Stomach (tissue), 9 donors: ENCODE data around the gene LAMC1. TPM values are rescaled to one million over a fixed set of nuclear protein-coding genes. Genes with fewer than 3 reads are reported as not detected.
A peak's percentile ranks its signal among the peaks of the same experiment; 100 is the strongest.

ENCODE experiments used
- DNase-seq, 2 donors: peaks; one replicate each; pipeline versions ENCODE4 v3.0.0 to v3.0.0-alpha.2; 2013 to 2019
- H3K27ac ChIP-seq, 5 donors: fragments of 200-600 bp in 4 of 5; sonication (generic) in 4 of 5; one replicate each; pipeline ENCODE4 v1.5.1; 2013 to 2019; ENCODE audit warnings: mild to moderate bottlenecking in 1 of 5, moderate library complexity in 1 of 5
- H3K27me3 ChIP-seq, 3 donors: fragments of 200-600 bp; sonication (generic); one replicate each; pipeline ENCODE4 v1.5.1; 2017 to 2019; ENCODE audit warnings: mixed run types in 1 of 3
- H3K36me3 ChIP-seq, 4 donors: fragments of 200-600 bp; sonication (generic); 1 replicate in 3 of 4; 2 replicates in 1 of 4; pipeline ENCODE4 v1.5.1; 2016 to 2019
- H3K4me1 ChIP-seq, 4 donors: fragments of 200-600 bp; sonication (generic); one replicate each; pipeline ENCODE4 v1.5.1; 2016 to 2019
- H3K4me3 ChIP-seq, 4 donors: fragments of 200-600 bp; sonication (generic) in 3 of 4; one replicate each; pipeline ENCODE4 v1.5.1; 2016 to 2019; ENCODE audit warnings: mild to moderate bottlenecking in 1 of 4
- H3K9me3 ChIP-seq, 4 donors: fragments of 200-600 bp; sonication (generic); one replicate each; pipeline ENCODE4 v1.5.1; 2016 to 2019
- CTCF ChIP-seq, 7 experiments: fragments of 450-650 bp in 4 of 7; fragments of 200-600 bp in 3 of 7; sonication (generic) in 3 of 7; IDR thresholded peaks; one replicate each; pipeline ENCODE4 v1.5.1; 2016 to 2019; ENCODE audit warnings: antibody characterized with exemption in 7 of 7, control low read depth in 2 of 7, mild to moderate bottlenecking in 1 of 7
- EP300 ChIP-seq: sonication (generic); formaldehyde crosslinking; IDR thresholded peaks from one replicate; pipeline ENCODE4 v1.6.1; 2017; ENCODE audit warnings: antibody characterized with exemption
- POLR2A ChIP-seq, 4 donors: fragments of 450-650 bp; IDR thresholded peaks; one replicate each; pipeline ENCODE4 v1.6.1; 2016; ENCODE audit warnings: antibody characterized with exemption in 4 of 4, control low read depth in 2 of 4, mild to moderate bottlenecking in 1 of 4, moderate library complexity in 1 of 4
- POLR2AphosphoS5 ChIP-seq, 3 donors: sonication (generic); formaldehyde crosslinking; IDR thresholded peaks; one replicate each; pipeline ENCODE4 v1.6.1; 2016; ENCODE audit warnings: antibody characterized with exemption in 3 of 3
- WGBS, 5 donors: extraction: QIAGEN DNeasy Blood & Tissue Kit in 3 of 5; methylation state at CpG; one replicate each; pipeline versions ENCODE4 v1.1.5 to v1.1.7; 2013 to 2018; 5-methylcytosine and 5-hydroxymethylcytosine counted together
- intact Hi-C: fragments of 100-400 bp; cut with DNase I; formaldehyde crosslinking; loops from one replicate; pipeline ENCODE4 v1.15.1; 2023; ENCODE audit warnings: low total_unique reads
- polyA plus RNA-seq, 3 donors: library from polyadenylated mRNA; stranded (reverse); fragments of 200-250 nt; gene quantifications; one replicate each; pipeline ENCODE4 v1.2.3, GENCODE V29; 2013
- total RNA-seq, 5 donors: library from RNA; depleted of rRNA; stranded (reverse); fragments of >200 nt; gene quantifications; one replicate each; pipeline versions ENCODE4 v1.1.0 to v1.2.3, GENCODE V29; 2014 to 2016
- donor health status: healthy with polysubstance abuse.
- donor health status: Bipolar disorder and iron deficiency.
- donor health status: healthy.

LAMC1 gene
- total and polyA plus RNA-seq, 8 donors = 11.7 to 355 (median 142) TPM

GRCh38 chr1:183021405-183022201 is 1.6 kb upstream of the LAMC1 start:
- WGBS, 5 donors = 63 to 73% (median 68%) methylated on average over 11 of the region's 11 CpGs
- peaks cover 13 to 61% (median 26%) of the 10 kb centered on the region in 4 donors for H3K4me1 ChIP-seq
- peak overlapping the region; percentile 69 to 87 (median 80) for H3K4me3 ChIP-seq
- TF ChIP-seq EP300 = no peak
- TF ChIP-seq POLR2AphosphoS5 (IDR thresholded peaks at IDR 0.05) = no peak
- TF ChIP-seq CTCF (IDR thresholded peaks at IDR 0.05) = no peak
- TF ChIP-seq POLR2A (IDR thresholded peaks at IDR 0.05) = no peak
- H3K9me3 ChIP-seq = no peaks in the 10 kb centered on the region
- peaks cover 0 to 8% (median 0%) of the 10 kb centered on the region in 3 donors for H3K27me3 ChIP-seq
- intact Hi-C loops = loop anchor here (5.0 kb wide), 1 partner anchor 59 kb away; no protein-coding TSS in a partner anchor
- H3K27ac ChIP-seq = peak overlapping the region in 4 of 5 donors; percentile 99 to 100 (median 99)
- no peak for DNase-seq
- H3K36me3 ChIP-seq = no peaks in the 10 kb centered on the region

GRCh38 chr1:183022202-183023145 is 746 bp upstream of the LAMC1 start:
- peaks cover 13 to 68% (median 34%) of the 10 kb centered on the region in 4 donors for H3K4me1 ChIP-seq
- no peaks in the 10 kb centered on the region for H3K9me3 ChIP-seq
- peak overlapping the region; percentile 99 to 100 (median 99) for H3K27ac ChIP-seq
- TF ChIP-seq POLR2AphosphoS5 (IDR thresholded peaks at IDR 0.05) (peak; percentile 89 to 95 (median 93)), EP300 (peak; percentile 51), CTCF (IDR thresholded peaks at IDR 0.05) (no peak), POLR2A (IDR thresholded peaks at IDR 0.05) (peak in 1 of 4 donors; percentile 7)
- intact Hi-C loops = loop anchor here (5.0 kb wide), 1 partner anchor 60 kb away; no protein-coding TSS in a partner anchor
- 1 to 8% (median 4%) methylated on average over 21 to 56 of the region's 57 CpGs for WGBS, 5 donors
- H3K36me3 ChIP-seq = no peaks in the 10 kb centered on the region
- H3K27me3 ChIP-seq = peaks cover 0 to 8% (median 0%) of the 10 kb centered on the region in 3 donors
- peak overlapping the region; percentile 69 to 87 (median 80) for H3K4me3 ChIP-seq
- DNase-seq = peak; percentile 82 to 92

GRCh38 chr1:183023601-183024316 is 539 bp downstream of the LAMC1 start:
- peak; percentile 85 to 92 for DNase-seq
- intact Hi-C loops = loop anchor here (5.0 kb wide), 1 partner anchor 61 kb away; no protein-coding TSS in a partner anchor
- Histone ChIP-seq H3K36me3 (no peaks in the 10 kb centered on the region), H3K4me1 (peaks cover 13 to 77% (median 46%) of the 10 kb centered on the region in 4 donors), H3K9me3 (no peaks in the 10 kb centered on the region), H3K27ac (peak overlapping the region; percentile 99 to 100 (median 99)), H3K4me3 (peak overlapping the region; percentile 69 to 87 (median 80)), H3K27me3 (peaks cover 0 to 8% (median 0%) of the 10 kb centered on the region in 3 donors)
- 0 to 1% (median 0%) methylated on average over 12 to 68 of the region's 68 CpGs for WGBS, 5 donors
- peak; percentile 28 to 72 (median 63) for TF ChIP-seq POLR2AphosphoS5 (IDR thresholded peaks at IDR 0.05)
- no peak for TF ChIP-seq EP300
- peak in 4 of 7 experiments; percentile 45 to 80 (median 57) for TF ChIP-seq CTCF (IDR thresholded peaks at IDR 0.05)
- TF ChIP-seq POLR2A (IDR thresholded peaks at IDR 0.05) = no peak
